Measurements from ENCODE around the gene BTG1. TPM values are rescaled to one million over a fixed set of nuclear protein-coding genes. Genes with fewer than 3 reads are reported as not detected.
"Not testable (repeated sequence)": the region's sequence is repeated elsewhere in the genome, so short reads cannot be mapped to it uniquely, and the experiment has no call there.

The BTG1 gene
- total RNA-seq, 1 donor from 2014 or later: 97.2 TPM

- DNase-seq (ENCODE audit: low spot score): no peak
These were observed 43.0 kb downstream of the BTG1 start for GRCh38 chr12:92102606-92103005.

- DNase-seq (ENCODE audit: low spot score): no peak
These were observed 46.9 kb downstream of the BTG1 start for GRCh38 chr12:92098594-92099380.

- DNase-seq (ENCODE audit: low spot score): no peak
These were observed 49.1 kb downstream of the BTG1 start for GRCh38 chr12:92096346-92097136.

GRCh38 chr12:92094751-92095161 lies 50.9 kb downstream of the BTG1 start:
- DNase-seq (ENCODE audit: low spot score): no peak

- not testable (repeated sequence) for DNase-seq (ENCODE audit: low spot score)
These were observed 51.3 kb downstream of the BTG1 start for GRCh38 chr12:92094301-92094700.

All from mesenteric fat pad (tissue), 1 donor.